ENCODE results near the gene FAM174C. TPM values are rescaled to one million over a fixed set of nuclear protein-coding genes. Genes with fewer than 3 reads are reported as not detected.
"Not testable (repeated sequence)": the region's sequence is repeated elsewhere in the genome, so short reads cannot be mapped to it uniquely, and the experiment has no call there.

FAM174C gene
- polyA plus RNA-seq, 4 donors: 40.0 to 118 (median 82.3) TPM

DNA sequence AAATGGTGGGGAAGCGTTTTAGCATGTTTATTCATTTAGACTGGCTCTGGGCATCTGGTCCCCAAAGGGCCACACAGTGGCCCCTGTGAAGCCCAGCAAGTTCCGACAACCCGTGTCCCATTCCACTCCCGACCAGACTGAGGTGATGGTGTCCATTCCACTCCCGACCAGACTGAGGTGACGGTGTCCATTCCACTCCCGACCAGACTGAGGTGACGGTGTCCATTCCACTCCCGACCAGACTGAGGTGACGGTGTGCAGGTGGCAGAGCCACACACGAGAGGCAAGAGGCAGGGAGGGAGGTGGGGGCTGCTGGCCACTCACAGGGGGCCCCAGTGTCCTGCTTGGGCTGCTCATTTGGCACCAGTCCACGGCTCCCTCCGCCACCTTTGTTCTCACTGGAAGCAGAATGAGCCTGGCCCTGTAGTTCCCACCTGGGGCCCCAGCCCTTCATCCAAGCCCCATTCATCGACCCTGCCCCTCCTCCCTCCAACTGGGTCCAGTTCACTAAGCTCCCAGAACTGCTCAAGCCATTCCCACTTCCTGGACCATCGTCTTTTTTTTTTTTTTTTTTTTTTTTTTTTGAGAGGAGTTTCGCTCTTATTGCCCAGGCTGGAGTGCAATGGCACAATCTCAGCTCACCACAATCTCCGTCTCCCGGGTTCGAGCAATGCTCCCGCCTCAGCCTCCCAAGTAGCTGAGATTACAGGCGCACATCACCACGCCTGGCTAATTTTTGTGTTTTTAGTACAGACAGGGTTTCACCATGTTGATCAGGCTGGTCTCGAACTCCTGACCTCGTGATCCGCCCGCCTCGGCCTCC, 28.9 kb upstream of the FAM174C start:
- DNase-seq: peak in 1 of 2 donors; percentile 90
- Histone ChIP-seq H3K4me1 (ENCODE audit: control insufficient read depth in 3 of 3, insufficient read depth in 2 of 3, low read depth in 1 of 3, low read length in 2 of 3) (peaks cover 0 to 57% (median 0%) of the 10 kb centered on the region in 3 donors), H3K27ac (ENCODE audit: low read depth in 1 of 3, low read length in 2 of 3) (peak overlapping the region; percentile 77 to 97 (median 96)), H3K36me3 (ENCODE audit: control insufficient read depth in 3 of 3, insufficient read depth in 2 of 3, low read depth in 1 of 3, low read length in 3 of 3) (peaks cover 2 to 50% (median 8%) of the 10 kb centered on the region in 3 donors)
- not testable (repeated sequence) for FAIRE-seq; H3K27me3 ChIP-seq (ENCODE audit: control insufficient read depth in 3 of 3, insufficient read depth in 3 of 3, low read length in 3 of 3); H3K4me3 ChIP-seq (ENCODE audit: low read depth in 1 of 3, low read length in 3 of 3); H3K9me3 ChIP-seq (ENCODE audit: control insufficient read depth in 2 of 2, insufficient read depth in 1 of 2, low read depth in 1 of 2, low read length in 1 of 2)
- WGBS, 3 donors: 53 to 72% (median 69%) methylated on average over 26 to 27 of the region's 27 CpGs

DNA sequence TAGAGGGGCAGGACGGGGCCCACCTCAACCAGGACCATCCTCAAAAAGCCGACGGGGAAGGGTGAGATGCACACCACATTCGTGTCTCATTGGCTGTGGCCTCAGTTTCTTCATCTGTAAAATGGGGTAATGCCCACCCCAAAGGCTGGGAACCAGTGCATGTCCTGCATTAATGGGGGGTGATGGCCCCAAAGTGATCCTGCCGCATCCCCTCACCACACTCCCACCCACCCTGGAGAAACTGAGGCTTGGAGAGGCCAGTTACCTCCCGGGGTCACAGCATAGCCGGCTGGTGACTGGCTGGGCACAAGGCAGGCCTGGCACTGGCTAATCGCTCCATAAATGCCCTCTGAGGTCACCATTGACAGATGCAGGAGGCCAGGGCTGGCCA, 27.6 kb upstream of the FAM174C start:
- no peak for DNase-seq
- H3K36me3 ChIP-seq (ENCODE audit: control insufficient read depth in 3 of 3, insufficient read depth in 2 of 3, low read depth in 1 of 3, low read length in 3 of 3): peaks cover 7 to 59% (median 8%) of the 10 kb centered on the region in 3 donors
- H3K27me3 ChIP-seq (ENCODE audit: control insufficient read depth in 3 of 3, insufficient read depth in 3 of 3, low read length in 3 of 3): no peaks in the 10 kb centered on the region
- peaks cover 0 to 49% (median 0%) of the 10 kb centered on the region in 3 donors for H3K4me1 ChIP-seq (ENCODE audit: control insufficient read depth in 3 of 3, insufficient read depth in 2 of 3, low read depth in 1 of 3, low read length in 2 of 3)
- peak overlapping the region; percentile 18 to 94 (median 54) for H3K4me3 ChIP-seq (ENCODE audit: low read depth in 1 of 3, low read length in 3 of 3)
- no peak for FAIRE-seq
- peak overlapping the region; percentile 96 to 98 (median 98) for H3K27ac ChIP-seq (ENCODE audit: low read depth in 1 of 3, low read length in 2 of 3)
- WGBS, 3 donors: 59 to 67% (median 64%) methylated on average over 7 to 8 of the region's 8 CpGs
- no peaks in the 10 kb centered on the region for H3K9me3 ChIP-seq (ENCODE audit: control insufficient read depth in 2 of 2, insufficient read depth in 1 of 2, low read depth in 1 of 2, low read length in 1 of 2)

DNA sequence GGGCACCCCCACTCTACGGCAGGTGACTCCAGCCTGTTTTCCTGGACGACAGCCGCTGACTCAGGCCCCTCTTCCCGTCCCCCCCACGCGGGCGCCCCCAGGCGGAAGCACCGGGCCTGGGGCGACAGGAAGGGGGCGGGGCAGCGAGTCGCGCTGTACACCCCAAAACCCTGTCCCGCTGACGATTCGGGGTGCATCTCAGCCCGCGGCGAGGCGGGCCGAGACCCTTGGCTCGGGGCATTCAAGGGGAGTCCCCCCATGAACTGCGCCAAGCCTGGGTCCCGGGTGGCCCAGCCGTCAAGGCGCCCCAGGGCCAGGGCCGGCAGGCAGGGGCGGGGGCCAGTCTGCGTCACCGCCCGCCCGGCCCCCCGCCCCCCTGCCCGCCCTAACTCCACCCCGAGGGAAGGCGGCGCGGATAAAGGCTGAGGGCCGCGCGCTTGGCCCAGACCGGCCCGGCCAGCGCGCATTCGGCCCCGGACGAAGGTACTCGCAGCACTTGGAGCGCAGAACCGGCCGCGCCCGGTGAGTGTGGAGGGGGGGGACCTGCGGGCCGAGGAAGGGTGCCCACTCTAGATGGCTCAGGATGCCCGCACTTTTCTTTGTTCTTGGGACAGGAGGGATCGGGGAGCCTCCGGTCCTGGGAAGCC, 27.1 kb upstream of the FAM174C start, which contains the start of gene MIDN:
TSS of gene MIDN (plus strand) at position 445 of the 647 bp plus-strand sequence. CDS start 1,714 bp downstream, outside the sequence.
- WGBS, 3 donors: 1 to 2% (median 1%) methylated on average over 29 to 60 of the region's 60 CpGs
- Histone ChIP-seq H3K9me3 (ENCODE audit: control insufficient read depth in 2 of 2, insufficient read depth in 1 of 2, low read depth in 1 of 2, low read length in 1 of 2) (no peaks in the 10 kb centered on the region), H3K4me3 (ENCODE audit: low read depth in 1 of 3, low read length in 3 of 3) (peak within 1 kb of the TSS; percentile 54 to 94 (median 60)), H3K27ac (ENCODE audit: low read depth in 1 of 3, low read length in 2 of 3) (peak within 1 kb of the TSS; percentile 96 to 98 (median 98)), H3K36me3 (ENCODE audit: control insufficient read depth in 3 of 3, insufficient read depth in 2 of 3, low read depth in 1 of 3, low read length in 3 of 3) (peaks cover 7 to 60% (median 8%) of the 10 kb centered on the region in 3 donors), H3K27me3 (ENCODE audit: control insufficient read depth in 3 of 3, insufficient read depth in 3 of 3, low read length in 3 of 3) (no peaks in the 10 kb centered on the region), H3K4me1 (ENCODE audit: control insufficient read depth in 3 of 3, insufficient read depth in 2 of 3, low read depth in 1 of 3, low read length in 2 of 3) (peaks cover 0 to 46% (median 0%) of the 10 kb centered on the region in 3 donors)
- FAIRE-seq (no peak), DNase-seq (peak; percentile 84 to 92)

DNA sequence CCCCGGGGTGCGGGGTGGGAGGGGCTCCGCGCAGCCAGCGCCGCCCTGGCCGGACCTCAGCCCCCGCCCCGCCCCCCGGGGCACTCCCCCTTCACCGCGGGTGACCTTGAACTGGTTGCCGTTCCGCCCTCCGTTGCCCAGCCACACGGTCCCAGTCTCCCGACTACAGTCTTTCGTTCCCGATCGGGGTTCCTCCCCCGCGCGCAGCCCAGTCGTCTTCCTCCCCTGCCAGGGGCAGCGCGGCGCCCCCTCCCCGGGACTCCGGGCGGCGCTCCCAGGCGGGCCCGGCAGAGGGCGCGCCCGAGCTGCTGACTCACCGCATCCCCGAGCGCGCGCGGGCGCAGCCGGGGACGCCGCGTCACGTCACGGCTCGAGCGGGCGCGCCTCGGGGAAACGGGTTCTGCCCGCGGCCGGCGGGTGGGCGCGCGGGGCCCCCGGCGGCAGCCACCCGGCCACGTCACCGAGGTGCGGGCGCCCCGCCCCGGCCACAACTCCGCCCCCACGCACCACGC, 26.5 kb upstream of the FAM174C start:
- Histone ChIP-seq H3K27me3 (ENCODE audit: control insufficient read depth in 3 of 3, insufficient read depth in 3 of 3, low read length in 3 of 3) (no peaks in the 10 kb centered on the region), H3K9me3 (ENCODE audit: control insufficient read depth in 2 of 2, insufficient read depth in 1 of 2, low read depth in 1 of 2, low read length in 1 of 2) (no peaks in the 10 kb centered on the region), H3K36me3 (ENCODE audit: control insufficient read depth in 3 of 3, insufficient read depth in 2 of 3, low read depth in 1 of 3, low read length in 3 of 3) (peaks cover 8 to 61% (median 9%) of the 10 kb centered on the region in 3 donors), H3K27ac (ENCODE audit: low read depth in 1 of 3, low read length in 2 of 3) (peak overlapping the region; percentile 96 to 98 (median 98)), H3K4me3 (ENCODE audit: low read depth in 1 of 3, low read length in 3 of 3) (peak overlapping the region; percentile 54 to 94 (median 60)), H3K4me1 (ENCODE audit: control insufficient read depth in 3 of 3, insufficient read depth in 2 of 3, low read depth in 1 of 3, low read length in 2 of 3) (peaks cover 1 to 46% (median 2%) of the 10 kb centered on the region in 3 donors)
- DNase-seq (peak; percentile 62 to 87), FAIRE-seq (no peak)
- 0 to 1% (median 1%) methylated on average over 8 to 74 of the region's 74 CpGs for WGBS, 3 donors

DNA sequence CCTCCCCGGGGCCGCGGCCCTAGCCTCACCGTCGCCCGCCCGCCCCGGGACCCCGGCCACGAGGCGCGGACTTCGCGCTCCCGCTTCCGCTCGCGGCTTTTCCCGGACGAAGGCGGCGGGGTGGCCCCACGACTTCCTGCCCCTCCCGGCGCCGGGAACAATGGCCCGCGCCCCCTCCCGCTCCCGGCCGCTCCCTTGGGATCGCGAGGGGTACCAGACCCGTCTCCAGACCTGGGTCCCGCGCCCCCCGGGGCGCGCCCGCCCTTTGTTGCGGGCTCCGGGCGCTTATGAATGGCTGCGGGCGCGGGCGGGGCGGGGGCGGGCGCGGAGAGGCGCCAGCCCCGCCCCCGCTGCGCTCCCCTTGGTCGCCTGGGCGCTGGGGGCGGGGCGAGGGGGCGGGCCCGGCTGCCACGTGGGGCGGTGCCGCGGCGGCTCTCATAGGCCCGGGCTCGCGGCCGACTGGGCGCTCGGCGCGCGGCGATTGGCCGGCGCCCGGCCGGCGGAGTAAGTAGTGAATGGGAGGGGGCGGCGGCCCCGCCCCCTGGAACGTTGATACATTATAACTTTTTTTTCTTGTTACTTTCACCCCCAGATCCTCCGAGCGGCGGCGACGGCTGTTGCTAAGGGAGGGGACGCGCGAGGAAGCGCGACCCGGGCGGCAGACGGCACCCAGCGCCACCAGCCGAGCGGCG, 25.9 kb upstream of the FAM174C start:
- FAIRE-seq: no peak
- H3K4me1 ChIP-seq (ENCODE audit: control insufficient read depth in 3 of 3, insufficient read depth in 2 of 3, low read depth in 1 of 3, low read length in 2 of 3): peaks cover 2 to 44% (median 7%) of the 10 kb centered on the region in 3 donors
- no peaks in the 10 kb centered on the region for H3K27me3 ChIP-seq (ENCODE audit: control insufficient read depth in 3 of 3, insufficient read depth in 3 of 3, low read length in 3 of 3)
- H3K27ac ChIP-seq (ENCODE audit: low read depth in 1 of 3, low read length in 2 of 3): peak overlapping the region; percentile 96 to 98 (median 98)
- peak; percentile 94 to 98 for DNase-seq
- no peaks in the 10 kb centered on the region for H3K9me3 ChIP-seq (ENCODE audit: control insufficient read depth in 2 of 2, insufficient read depth in 1 of 2, low read depth in 1 of 2, low read length in 1 of 2)
- H3K36me3 ChIP-seq (ENCODE audit: control insufficient read depth in 3 of 3, insufficient read depth in 2 of 3, low read depth in 1 of 3, low read length in 3 of 3): peaks cover 8 to 61% (median 13%) of the 10 kb centered on the region in 3 donors
- WGBS, 3 donors: 0 to 2% (median 0%) methylated on average over 12 to 102 of the region's 102 CpGs
- H3K4me3 ChIP-seq (ENCODE audit: low read depth in 1 of 3, low read length in 3 of 3): peak overlapping the region; percentile 90 to 98 (median 94)

DNA sequence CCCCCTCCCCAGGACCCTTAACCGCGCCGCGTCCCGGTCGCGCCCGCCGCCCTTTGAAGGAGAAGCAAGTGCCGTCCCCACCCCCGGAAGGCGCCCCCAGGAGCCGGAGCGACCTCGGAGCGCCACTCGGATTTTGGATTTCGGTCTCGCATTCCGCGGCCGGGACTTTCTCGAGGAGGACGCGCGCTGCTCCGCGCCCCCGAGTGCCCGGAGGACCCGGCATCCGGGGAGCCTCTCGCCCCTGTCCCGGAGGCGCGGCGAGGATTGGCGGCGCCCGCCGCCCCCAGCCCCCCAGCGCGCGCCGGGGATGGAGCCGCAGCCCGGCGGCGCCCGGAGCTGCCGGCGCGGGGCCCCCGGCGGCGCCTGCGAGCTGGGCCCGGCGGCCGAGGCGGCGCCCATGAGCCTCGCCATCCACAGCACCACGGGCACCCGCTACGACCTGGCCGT, 25.3 kb upstream of the FAM174C start:
- H3K9me3 ChIP-seq (ENCODE audit: control insufficient read depth in 2 of 2, insufficient read depth in 1 of 2, low read depth in 1 of 2, low read length in 1 of 2): no peaks in the 10 kb centered on the region
- H3K27ac ChIP-seq (ENCODE audit: low read depth in 1 of 3, low read length in 2 of 3): peak overlapping the region; percentile 86 to 96 (median 90)
- H3K27me3 ChIP-seq (ENCODE audit: control insufficient read depth in 3 of 3, insufficient read depth in 3 of 3, low read length in 3 of 3): no peaks in the 10 kb centered on the region
- peaks cover 2 to 44% (median 9%) of the 10 kb centered on the region in 3 donors for H3K4me1 ChIP-seq (ENCODE audit: control insufficient read depth in 3 of 3, insufficient read depth in 2 of 3, low read depth in 1 of 3, low read length in 2 of 3)
- peaks cover 8 to 61% (median 19%) of the 10 kb centered on the region in 3 donors for H3K36me3 ChIP-seq (ENCODE audit: control insufficient read depth in 3 of 3, insufficient read depth in 2 of 3, low read depth in 1 of 3, low read length in 3 of 3)
- DNase-seq (no peak), FAIRE-seq (no peak)
- peak overlapping the region; percentile 90 to 98 (median 94) for H3K4me3 ChIP-seq (ENCODE audit: low read depth in 1 of 3, low read length in 3 of 3)
- 0% methylated on average over 45 to 67 of the region's 67 CpGs for WGBS, 3 donors

DNA sequence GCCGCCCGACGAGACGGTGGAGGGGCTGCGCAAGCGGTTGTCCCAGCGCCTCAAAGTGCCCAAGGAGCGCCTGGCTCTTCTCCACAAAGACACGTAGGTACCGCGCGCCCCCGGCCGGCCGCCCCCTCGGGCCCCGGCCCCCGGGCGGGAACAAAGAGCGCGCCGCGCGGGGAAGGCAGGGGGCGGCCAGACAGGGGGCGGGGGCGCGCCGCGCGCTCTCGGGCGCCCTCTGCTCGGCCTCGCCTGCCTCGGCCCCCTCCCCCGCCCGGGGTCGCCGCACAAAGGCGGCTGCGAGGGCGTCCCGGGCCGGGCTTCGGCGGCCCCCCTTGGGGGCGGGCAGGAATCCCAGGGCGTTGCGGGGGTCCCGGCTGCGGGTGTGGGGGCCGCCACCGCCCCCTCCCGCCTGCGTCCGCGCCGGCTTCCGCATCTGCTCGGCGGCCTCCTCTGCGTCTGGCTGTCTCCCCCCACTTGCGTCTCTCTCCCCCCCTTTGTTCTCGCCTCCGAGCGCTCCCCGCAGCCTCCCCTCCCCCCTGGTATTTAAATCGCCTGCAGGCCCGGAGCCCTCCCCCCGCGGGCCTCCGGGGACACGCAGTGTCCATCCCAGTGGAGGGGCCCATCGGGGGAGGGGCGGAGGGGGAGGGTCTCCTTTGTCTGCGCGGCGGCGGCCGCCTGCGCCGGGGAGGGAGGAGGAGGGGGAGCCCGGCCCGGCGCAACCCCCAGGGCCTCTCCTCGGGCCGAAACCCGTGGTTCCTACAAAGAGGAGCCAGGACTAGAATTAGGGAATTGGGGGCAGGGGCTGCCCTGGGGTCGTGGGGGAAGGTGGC, 24.7 kb upstream of the FAM174C start:
- peak overlapping the region; percentile 90 to 97 (median 96) for H3K27ac ChIP-seq (ENCODE audit: low read depth in 1 of 3, low read length in 2 of 3)
- H3K4me1 ChIP-seq (ENCODE audit: control insufficient read depth in 3 of 3, insufficient read depth in 2 of 3, low read depth in 1 of 3, low read length in 2 of 3): peaks cover 2 to 44% (median 9%) of the 10 kb centered on the region in 3 donors
- 1 to 2% (median 1%) methylated on average over 35 to 90 of the region's 90 CpGs for WGBS, 3 donors
- no peak for FAIRE-seq
- H3K27me3 ChIP-seq (ENCODE audit: control insufficient read depth in 3 of 3, insufficient read depth in 3 of 3, low read length in 3 of 3): no peaks in the 10 kb centered on the region
- DNase-seq: peak; percentile 52 to 72
- H3K4me3 ChIP-seq (ENCODE audit: low read depth in 1 of 3, low read length in 3 of 3): peak overlapping the region; percentile 90 to 98 (median 94)
- H3K9me3 ChIP-seq (ENCODE audit: control insufficient read depth in 2 of 2, insufficient read depth in 1 of 2, low read depth in 1 of 2, low read length in 1 of 2): no peaks in the 10 kb centered on the region
- H3K36me3 ChIP-seq (ENCODE audit: control insufficient read depth in 3 of 3, insufficient read depth in 2 of 3, low read depth in 1 of 3, low read length in 3 of 3): peaks cover 15 to 61% (median 26%) of the 10 kb centered on the region in 3 donors
